ENCODE data around the gene CLIP2. TPM values are rescaled to one million over a fixed set of nuclear protein-coding genes. Genes with fewer than 3 reads are reported as not detected.
"Not testable (repeated sequence)": the region's sequence is repeated elsewhere in the genome, so short reads cannot be mapped to it uniquely, and the experiment has no call there.

Gene CLIP2
- total RNA-seq, 1 experiment from 2014 or later = 28.9 TPM

GRCh38 chr7:74376256-74377036 is 87.2 kb downstream of the CLIP2 start:
- Histone ChIP-seq H3K27ac (ENCODE audit: low read depth, low read length, poor library complexity, severe bottlenecking) (no peak overlapping the region), H3K9me3 (ENCODE audit: low read depth, low read length, poor library complexity, severe bottlenecking) (no peaks in the 10 kb centered on the region), H3K27me3 (replicated peaks; ENCODE audit: insufficient read depth, low read depth, low read length, poor library complexity) (no peaks in the 10 kb centered on the region), H3K4me1 (ENCODE audit: insufficient read depth, low read length, poor library complexity, severe bottlenecking) (peaks cover 1% of the 10 kb centered on the region), H3K36me3 (ENCODE audit: insufficient read depth, low read length, poor library complexity, severe bottlenecking) (no peaks in the 10 kb centered on the region), H3K4me3 (ENCODE audit: low read depth, low read length, poor library complexity, severe bottlenecking) (no peak overlapping the region)
- intact Hi-C loops (cut with micrococcal nuclease; ENCODE audit: unreplicated experiment) = no loop called here
- TF ChIP-seq EZH2 (IDR thresholded peaks at IDR 0.05; ENCODE audit: borderline replicate concordance, low read depth, low read length, poor library complexity, severe bottlenecking) (no peak), CTCF (conservative IDR thresholded peaks at IDR 0.05; ENCODE audit: low read depth, low read length) (no peak)
- ChIA-PET POLR2A (ENCODE audit: low non-redundant PET) (no interaction called here), CTCF (no interaction called here)
- BruUV-seq (replicated peaks) = no TSS peak
- no peak for DNase-seq (ENCODE audit: low spot score)

- no TSS peak for BruUV-seq (replicated peaks)
- ChIA-PET CTCF (interaction anchor here (0.6 kb wide), 1 partner anchor 21 kb away, joined by 3 read pairs; no protein-coding TSS in a partner anchor), POLR2A (ENCODE audit: low non-redundant PET) (no interaction called here)
- Histone ChIP-seq H3K27ac (ENCODE audit: low read depth, low read length, poor library complexity, severe bottlenecking) (no peak overlapping the region), H3K9me3 (ENCODE audit: low read depth, low read length, poor library complexity, severe bottlenecking) (no peaks in the 10 kb centered on the region), H3K4me1 (ENCODE audit: insufficient read depth, low read length, poor library complexity, severe bottlenecking) (no peaks in the 10 kb centered on the region), H3K36me3 (ENCODE audit: insufficient read depth, low read length, poor library complexity, severe bottlenecking) (no peaks in the 10 kb centered on the region), H3K27me3 (replicated peaks; ENCODE audit: insufficient read depth, low read depth, low read length, poor library complexity) (no peaks in the 10 kb centered on the region), H3K4me3 (ENCODE audit: low read depth, low read length, poor library complexity, severe bottlenecking) (no peak overlapping the region)
- intact Hi-C loops (cut with micrococcal nuclease; ENCODE audit: unreplicated experiment) = no loop called here
- DNase-seq (ENCODE audit: low spot score) = no peak
- no peak for TF ChIP-seq CTCF (conservative IDR thresholded peaks at IDR 0.05; ENCODE audit: low read depth, low read length)
- TF ChIP-seq EZH2 (IDR thresholded peaks at IDR 0.05; ENCODE audit: borderline replicate concordance, low read depth, low read length, poor library complexity, severe bottlenecking) = no peak
Measured at GRCh38 chr7:74379938-74380337, 90.7 kb downstream of the CLIP2 start.

GRCh38 chr7:74380720-74381119 is 91.5 kb downstream of the CLIP2 start:
- Histone ChIP-seq H3K9me3 (ENCODE audit: low read depth, low read length, poor library complexity, severe bottlenecking) (no peaks in the 10 kb centered on the region), H3K27ac (ENCODE audit: low read depth, low read length, poor library complexity, severe bottlenecking) (no peak overlapping the region), H3K27me3 (replicated peaks; ENCODE audit: insufficient read depth, low read depth, low read length, poor library complexity) (no peaks in the 10 kb centered on the region), H3K4me3 (ENCODE audit: low read depth, low read length, poor library complexity, severe bottlenecking) (no peak overlapping the region), H3K36me3 (ENCODE audit: insufficient read depth, low read length, poor library complexity, severe bottlenecking) (no peaks in the 10 kb centered on the region), H3K4me1 (ENCODE audit: insufficient read depth, low read length, poor library complexity, severe bottlenecking) (no peaks in the 10 kb centered on the region)
- ChIA-PET CTCF (no interaction called here), POLR2A (ENCODE audit: low non-redundant PET) (no interaction called here)
- intact Hi-C loops (cut with micrococcal nuclease; ENCODE audit: unreplicated experiment) = no loop called here
- no peak for DNase-seq (ENCODE audit: low spot score)
- BruUV-seq (replicated peaks) = no TSS peak
- TF ChIP-seq CTCF (conservative IDR thresholded peaks at IDR 0.05; ENCODE audit: low read depth, low read length) (no peak), EZH2 (IDR thresholded peaks at IDR 0.05; ENCODE audit: borderline replicate concordance, low read depth, low read length, poor library complexity, severe bottlenecking) (no peak)

- H3K9me3 ChIP-seq (ENCODE audit: low read depth, low read length, poor library complexity, severe bottlenecking); H3K36me3 ChIP-seq (ENCODE audit: insufficient read depth, low read length, poor library complexity, severe bottlenecking); H3K4me3 ChIP-seq (ENCODE audit: low read depth, low read length, poor library complexity, severe bottlenecking); H3K27me3 ChIP-seq (replicated peaks; ENCODE audit: insufficient read depth, low read depth, low read length, poor library complexity); H3K27ac ChIP-seq (ENCODE audit: low read depth, low read length, poor library complexity, severe bottlenecking); CTCF ChIA-PET; POLR2A ChIA-PET (ENCODE audit: low non-redundant PET); BruUV-seq (replicated peaks); H3K4me1 ChIP-seq (ENCODE audit: insufficient read depth, low read length, poor library complexity, severe bottlenecking); DNase-seq (ENCODE audit: low spot score); intact Hi-C loops (cut with micrococcal nuclease; ENCODE audit: unreplicated experiment): not testable (repeated sequence)
Measured at GRCh38 chr7:74384086-74384485, 94.9 kb downstream of the CLIP2 start.

- intact Hi-C loops (cut with micrococcal nuclease; ENCODE audit: unreplicated experiment); DNase-seq (ENCODE audit: low spot score); BruUV-seq (replicated peaks); H3K36me3 ChIP-seq (ENCODE audit: insufficient read depth, low read length, poor library complexity, severe bottlenecking); POLR2A ChIA-PET (ENCODE audit: low non-redundant PET); H3K27ac ChIP-seq (ENCODE audit: low read depth, low read length, poor library complexity, severe bottlenecking); H3K4me3 ChIP-seq (ENCODE audit: low read depth, low read length, poor library complexity, severe bottlenecking); H3K9me3 ChIP-seq (ENCODE audit: low read depth, low read length, poor library complexity, severe bottlenecking); H3K4me1 ChIP-seq (ENCODE audit: insufficient read depth, low read length, poor library complexity, severe bottlenecking); H3K27me3 ChIP-seq (replicated peaks; ENCODE audit: insufficient read depth, low read depth, low read length, poor library complexity): not testable (repeated sequence)
- CTCF ChIA-PET = interaction anchor here (0.6 kb wide), 2 partner anchors 65 to 67 kb away, joined by 6 read pairs; no protein-coding TSS in a partner anchor
Measured at GRCh38 chr7:74384854-74385253, 95.6 kb downstream of the CLIP2 start.

All from A673 (cell line).